ENCODE data around the gene TMEM87A. TPM values are rescaled to one million over a fixed set of nuclear protein-coding genes. Genes with fewer than 3 reads are reported as not detected.

TMEM87A gene
- total RNA-seq, 4 donors from 2014 or later, result 43.3 to 75.7 (median 46.9) TPM

DNA sequence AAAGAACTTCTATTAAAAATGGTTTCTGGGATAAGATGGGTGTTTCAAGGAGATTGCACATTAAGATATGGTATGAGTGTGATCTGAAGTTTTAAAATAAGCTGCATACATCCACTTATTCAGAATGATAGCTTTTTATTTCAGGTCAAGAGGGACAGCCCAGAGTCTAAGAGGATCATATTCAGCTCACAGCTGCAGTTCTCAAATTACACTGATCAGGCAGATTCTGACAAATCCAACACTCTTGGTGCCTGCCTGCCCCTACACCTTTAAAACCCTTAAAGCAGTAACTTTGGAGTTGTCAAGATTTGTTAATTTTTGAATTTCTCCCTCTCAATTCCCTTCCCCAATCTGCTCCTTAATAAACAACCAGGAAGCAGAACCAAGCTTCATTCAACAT lies 9.1 kb upstream of the TMEM87A start:
- TF ChIP-seq CTCF (IDR thresholded peaks at IDR 0.05), result no peak
- ATAC-seq (ENCODE audit: low FRiP score) (no peak), DNase-seq (ENCODE audit: low spot score) (no peak)

- ATAC-seq (ENCODE audit: low FRiP score) (no peak), DNase-seq (ENCODE audit: low spot score) (no peak)
- no peak for TF ChIP-seq CTCF (IDR thresholded peaks at IDR 0.05)
Observed at GRCh38 chr15:42279234-42279723, 6.0 kb upstream of the TMEM87A start.

- no peak for DNase-seq (ENCODE audit: low spot score)
- no peak for TF ChIP-seq CTCF (IDR thresholded peaks at IDR 0.05)
- ATAC-seq (ENCODE audit: low FRiP score), result no peak
Observed at GRCh38 chr15:42276762-42277161, 3.5 kb upstream of the TMEM87A start.

- no peak for ATAC-seq (ENCODE audit: low FRiP score)
- no peak for TF ChIP-seq CTCF (IDR thresholded peaks at IDR 0.05)
Observed at GRCh38 chr15:42275780-42276391, 2.7 kb upstream of the TMEM87A start.

DNA sequence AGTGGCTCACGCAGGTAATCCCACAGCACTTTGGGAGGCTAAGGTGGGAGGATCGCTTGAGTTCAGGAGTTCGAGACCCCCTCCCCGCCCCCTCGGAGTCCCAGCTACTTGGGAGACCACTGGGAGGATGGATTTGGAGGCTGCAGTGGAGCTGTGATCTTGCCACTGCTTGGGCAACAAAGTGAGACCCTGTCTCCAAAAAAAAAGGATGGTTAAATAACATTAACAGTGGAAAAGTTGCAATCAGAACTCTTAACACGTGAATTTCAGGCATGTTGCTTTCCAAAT lies 1.4 kb upstream of the TMEM87A start:
- no peak for ATAC-seq (ENCODE audit: low FRiP score)
- TF ChIP-seq CTCF (IDR thresholded peaks at IDR 0.05), result no peak
- no peak for DNase-seq (ENCODE audit: low spot score)

More at GRCh38 chr15:42275780-42276391, 2.7 kb upstream of the TMEM87A start:
- no peak for DNase-seq (ENCODE audit: low spot score)

DNA sequence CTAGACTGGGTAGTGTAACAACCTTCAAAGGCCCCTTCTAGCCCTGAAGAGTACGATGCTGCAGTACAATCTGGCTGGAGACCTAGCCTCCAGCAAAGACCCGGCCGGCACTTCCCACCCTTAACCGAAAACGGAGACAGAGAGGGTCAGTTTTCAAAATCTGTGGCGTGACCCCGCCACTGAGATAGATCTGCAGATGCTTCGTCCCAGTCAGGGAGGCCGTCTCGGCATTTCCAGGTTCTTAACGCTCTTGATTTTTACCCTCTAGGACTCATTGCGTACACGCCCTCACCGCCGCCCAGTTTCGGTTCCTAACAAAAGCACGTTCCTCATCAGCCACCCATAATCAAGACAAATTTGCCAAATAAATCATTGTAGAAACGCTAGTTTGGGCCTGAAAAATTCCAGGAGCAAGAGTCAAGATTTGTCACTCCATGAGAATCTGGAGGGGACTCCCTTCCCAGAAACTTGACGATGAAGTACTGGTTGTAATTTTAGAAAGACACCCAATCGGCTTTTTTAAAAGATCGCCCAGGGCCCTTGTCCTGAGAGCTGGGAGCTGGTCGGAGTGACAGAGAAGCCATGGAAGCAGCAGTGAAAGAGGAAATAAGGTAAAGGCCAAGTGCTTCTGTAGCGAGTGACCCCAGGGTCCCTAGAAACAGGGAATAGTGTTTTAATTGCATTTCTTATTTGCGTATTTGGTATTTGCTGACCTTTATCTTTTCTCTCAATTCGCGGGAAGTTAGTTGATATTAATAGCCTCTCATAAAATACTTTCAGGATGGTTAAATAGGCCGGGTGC lies 868 bp upstream of the TMEM87A start:
- no peak for TF ChIP-seq CTCF (IDR thresholded peaks at IDR 0.05)
- DNase-seq (ENCODE audit: low spot score) (peak; percentile 42), ATAC-seq (ENCODE audit: low FRiP score) (peak; percentile 39)

GRCh38 chr15:42270996-42271395 lies 2.2 kb downstream of the TMEM87A start:
- no peak for DNase-seq (ENCODE audit: low spot score)
- no peak for TF ChIP-seq CTCF (IDR thresholded peaks at IDR 0.05)
- no peak for ATAC-seq (ENCODE audit: low FRiP score)

Data from omental fat pad (tissue), 4 donors.